Panc1 (cell line): ENCODE measurements around the gene SPATA18. TPM values are rescaled to one million over a fixed set of nuclear protein-coding genes. Genes with fewer than 3 reads are reported as not detected.

Experiments
- ATAC-seq: fragments of 200-7000 bp; cut with Tn5 transposase; 2 replicates; pipeline ENCODE4 v1.9.1; 2020; ENCODE audit warnings: mild to moderate bottlenecking, moderate library complexity
- BruUV-seq: library from RNA; stranded (reverse); fragments of 400-500 nt; replicated peaks from 2 replicates; lab custom pipeline; 2021; lab: Mats Ljungman, UMichigan
- CTCF ChIA-PET: fragments of 300-600 bp; sonication (Branson Sonifier 250); formaldehyde crosslinking; loops from one replicate; lab custom pipeline; 2022; ENCODE audit warnings: antibody characterized with exemption; lab: Charles Lee
- POLR2A ChIA-PET: fragments of 300-600 bp; sonication (Branson Sonifier 250); formaldehyde crosslinking; loops from one replicate; lab custom pipeline; 2022; ENCODE audit warnings: antibody characterized with exemption; lab: Charles Lee
- DNase-seq: peaks from one replicate; pipeline ENCODE4 v3.0.0-alpha.2; 2010; ENCODE audit warnings: low read depth, low spot score
- H3K27ac ChIP-seq: 2 replicates; pipeline ENCODE4 v1.5.1; 2011; ENCODE audit warnings: mild to moderate bottlenecking, low read length, inconsistent platforms
- H3K27me3 ChIP-seq: fragments of 200-500 bp; sonication (Bioruptor generic); 2 replicates; pipeline ENCODE4 v1.6.0; 2014; ENCODE audit warnings: low read length, inconsistent platforms; ENCODE audit not compliant: control insufficient read depth, insufficient read depth
- H3K36me3 ChIP-seq: fragments of 200-500 bp; sonication (Bioruptor generic); 2 replicates; pipeline ENCODE4 v1.5.1; 2014; ENCODE audit warnings: inconsistent platforms, mild to moderate bottlenecking, low read length, moderate library complexity; ENCODE audit not compliant: control insufficient read depth, insufficient read depth
- H3K4me1 ChIP-seq: 2 replicates; pipeline ENCODE4 v1.5.1; 2011; ENCODE audit warnings: inconsistent platforms, mild to moderate bottlenecking, low read length, moderate library complexity; ENCODE audit not compliant: control insufficient read depth, insufficient read depth
- H3K4me3 ChIP-seq, 2 experiments: 2 replicates each; pipeline ENCODE4 v1.5.1; 2011 to 2012; ENCODE audit warnings: low read depth in 2 of 2, low read length in 2 of 2, mild to moderate bottlenecking in 2 of 2, inconsistent platforms in 1 of 2, moderate library complexity in 1 of 2
- H3K9me3 ChIP-seq: fragments of 200-500 bp; sonication (Bioruptor generic); 2 replicates; pipeline ENCODE4 v1.5.1; 2014; ENCODE audit warnings: low read depth, mild to moderate bottlenecking, inconsistent platforms, low read length, moderate library complexity; ENCODE audit not compliant: control insufficient read depth, insufficient read depth
- POLR2AphosphoS5 ChIP-seq: IDR thresholded peaks from 2 replicates; pipeline ENCODE4 v1.6.1; 2012; ENCODE audit warnings: mild to moderate bottlenecking, low read depth, low read length, moderate library complexity
- REST ChIP-seq, 2 experiments: IDR thresholded peaks; 2 replicates each; pipeline ENCODE4 v1.6.1; 2011 to 2012; ENCODE audit warnings: low read depth in 2 of 2, control low read depth in 1 of 2, low read length in 1 of 2, mild to moderate bottlenecking in 1 of 2, moderate library complexity in 1 of 2; ENCODE audit not compliant: insufficient read depth in 1 of 2
- SIN3A ChIP-seq: IDR thresholded peaks from 2 replicates; pipeline ENCODE4 v1.6.1; 2012; ENCODE audit warnings: low read depth, mild to moderate bottlenecking, low read length, moderate library complexity, borderline replicate concordance; ENCODE audit not compliant: insufficient read depth
- TCF7L2 ChIP-seq: IDR thresholded peaks from 2 replicates; pipeline ENCODE4 v1.6.1; 2011; ENCODE audit warnings: mild to moderate bottlenecking, low read depth, low read length, inconsistent platforms
- in situ Hi-C: cut with HindIII; loops from 2 replicates; pipeline ENCODE4 v1.10.0; 2016; ENCODE audit warnings: low sequenced_read_pairs, low pct_unique_long_range_greater_than_20kb
- intact Hi-C: fragments of 100-400 bp; cut with micrococcal nuclease; formaldehyde crosslinking; loops from one replicate; pipeline ENCODE4 v1.10.0; 2022; ENCODE audit not compliant: unreplicated experiment
- total RNA-seq: library from RNA; stranded (reverse); gene quantifications from one replicate; pipeline ENCODE4 v1.2.1, GENCODE V29; 2021; ENCODE audit not compliant: unreplicated experiment
- TF ChIP-seq, protein P1 (sequence below): fragments of 450-650 bp; IDR thresholded peaks from 2 replicates; pipeline ENCODE4 v1.5.1; 2017; ENCODE audit warnings: mild to moderate bottlenecking

SPATA18 gene
- total RNA-seq, 1 experiment from 2014 or later, result 0.39 TPM

DNA sequence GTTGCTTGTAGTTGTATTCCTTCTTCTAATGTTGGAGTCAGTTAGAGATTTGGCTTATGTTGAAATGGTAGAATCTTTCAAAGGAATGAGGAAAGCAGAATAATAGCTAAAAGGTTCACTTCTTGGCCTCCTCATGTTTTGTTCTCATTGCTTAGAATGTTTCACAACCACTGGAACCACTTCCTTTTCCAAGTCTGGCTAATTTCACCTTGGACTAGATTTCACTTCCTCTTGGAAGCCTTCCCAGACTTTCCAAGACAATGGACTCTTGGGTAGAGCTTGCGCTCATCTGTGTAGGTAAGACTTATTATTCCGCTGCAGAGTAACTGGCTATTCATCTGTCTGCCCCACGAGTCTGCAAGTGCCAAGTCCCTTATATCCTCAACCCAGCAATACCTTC, 8.3 kb downstream of the SPATA18 start:
- CTCF ChIA-PET, result no interaction called here
- POLR2A ChIA-PET, result no interaction called here
- TF ChIP-seq SIN3A (no peak), REST (IDR thresholded peaks at IDR 0.05; ENCODE audit: insufficient read depth in 1 of 2, low read depth in 2 of 2, low read length in 1 of 2) (no peak), POLR2AphosphoS5 (no peak), TCF7L2 (no peak)
- TF ChIP-seq, protein P1, sequence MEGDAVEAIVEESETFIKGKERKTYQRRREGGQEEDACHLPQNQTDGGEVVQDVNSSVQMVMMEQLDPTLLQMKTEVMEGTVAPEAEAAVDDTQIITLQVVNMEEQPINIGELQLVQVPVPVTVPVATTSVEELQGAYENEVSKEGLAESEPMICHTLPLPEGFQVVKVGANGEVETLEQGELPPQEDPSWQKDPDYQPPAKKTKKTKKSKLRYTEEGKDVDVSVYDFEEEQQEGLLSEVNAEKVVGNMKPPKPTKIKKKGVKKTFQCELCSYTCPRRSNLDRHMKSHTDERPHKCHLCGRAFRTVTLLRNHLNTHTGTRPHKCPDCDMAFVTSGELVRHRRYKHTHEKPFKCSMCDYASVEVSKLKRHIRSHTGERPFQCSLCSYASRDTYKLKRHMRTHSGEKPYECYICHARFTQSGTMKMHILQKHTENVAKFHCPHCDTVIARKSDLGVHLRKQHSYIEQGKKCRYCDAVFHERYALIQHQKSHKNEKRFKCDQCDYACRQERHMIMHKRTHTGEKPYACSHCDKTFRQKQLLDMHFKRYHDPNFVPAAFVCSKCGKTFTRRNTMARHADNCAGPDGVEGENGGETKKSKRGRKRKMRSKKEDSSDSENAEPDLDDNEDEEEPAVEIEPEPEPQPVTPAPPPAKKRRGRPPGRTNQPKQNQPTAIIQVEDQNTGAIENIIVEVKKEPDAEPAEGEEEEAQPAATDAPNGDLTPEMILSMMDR, result no peak
- Histone ChIP-seq H3K9me3 (no peaks in the 10 kb centered on the region), H3K36me3 (no peaks in the 10 kb centered on the region), H3K27ac (no peak overlapping the region), H3K4me1 (no peaks in the 10 kb centered on the region), H3K27me3 (no peaks in the 10 kb centered on the region; the same call in 1 of the 2 replicates), H3K4me3 (no peak overlapping the region)
- DNase-seq, result no peak
- no TSS peak for BruUV-seq
- ATAC-seq, result no peak
- intact Hi-C loops, result no loop called here
- in situ Hi-C loops, result no loop called here

DNA sequence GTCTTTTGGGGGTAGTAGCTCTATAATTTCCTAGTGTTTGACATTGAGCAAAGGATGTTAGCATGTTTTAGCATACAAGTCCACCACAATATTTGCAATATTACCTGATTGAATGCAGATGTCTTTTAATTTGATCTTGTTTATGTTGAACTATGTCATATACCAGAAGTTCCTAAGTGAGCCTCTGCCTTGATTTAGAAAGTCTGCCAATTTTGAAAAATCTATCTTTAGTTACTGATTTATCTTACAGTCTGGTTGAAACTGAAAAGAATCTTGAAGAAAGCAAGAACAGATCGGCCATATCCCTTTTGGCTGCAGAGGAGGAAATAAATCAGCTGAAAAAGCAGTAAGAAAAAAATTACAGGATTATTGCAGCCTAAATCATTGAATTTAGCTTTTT, 18.5 kb downstream of the SPATA18 start:
- Histone ChIP-seq H3K36me3 (no peaks in the 10 kb centered on the region), H3K4me1 (no peaks in the 10 kb centered on the region), H3K27ac (no peak overlapping the region), H3K9me3 (no peaks in the 10 kb centered on the region), H3K4me3 (no peak overlapping the region), H3K27me3 (no peaks in the 10 kb centered on the region; the same call in none of the 2 replicates)
- ATAC-seq (no peak), DNase-seq (no peak)
- CTCF ChIA-PET, result no interaction called here
- POLR2A ChIA-PET, result no interaction called here
- in situ Hi-C loops (no loop called here), intact Hi-C loops (no loop called here)
- no TSS peak for BruUV-seq
- TF ChIP-seq, protein P1, result no peak
- TF ChIP-seq POLR2AphosphoS5 (no peak), SIN3A (no peak), REST (IDR thresholded peaks at IDR 0.05; ENCODE audit: insufficient read depth in 1 of 2, low read depth in 2 of 2, low read length in 1 of 2) (no peak), TCF7L2 (no peak)
